ENCODE measurements around the gene PGBD5.

- TF ChIP-seq CTCF (IDR thresholded peaks at IDR 0.05), result no peak
- no peak for TF ChIP-seq ZFX (IDR thresholded peaks at IDR 0.05; ENCODE audit: borderline replicate concordance)
Observed at GRCh38 chr1:230282157-230282556, 144.0 kb downstream of the PGBD5 start.

All from 22Rv1 (cell line).